ENCODE measurements around the gene USP15. TPM values are rescaled to one million over a fixed set of nuclear protein-coding genes. Genes with fewer than 3 reads are reported as not detected.

The USP15 gene
- total and polyA plus RNA-seq, 2 of the 8 experiments (the other 6 are each of a cell fraction or from before 2014, with no cell fraction given): 12.7 to 38.6 TPM

DNA sequence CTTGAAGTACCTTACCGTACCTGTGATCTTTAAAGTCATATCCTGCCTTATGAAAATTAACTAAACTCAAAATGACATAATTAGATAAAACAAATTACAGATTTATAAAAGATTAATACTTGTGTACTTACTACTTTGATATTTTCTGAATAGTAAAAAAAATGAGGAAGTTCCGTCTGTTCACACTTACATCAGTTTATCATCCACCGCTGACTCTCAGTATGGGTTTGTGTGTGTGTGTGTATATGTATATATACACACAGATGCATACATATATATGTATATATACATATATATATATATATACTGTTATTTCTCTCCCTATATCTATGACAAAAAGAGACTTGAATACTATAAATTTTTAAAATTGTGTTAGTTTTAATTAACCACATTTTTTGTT lies 141.4 kb downstream of the USP15 start:
- H3K23me2 ChIP-seq (ENCODE audit: low read depth, low read length): no peaks in the 10 kb centered on the region
- H3K18ac ChIP-seq (ENCODE audit: extremely low read depth, low read length): no peak overlapping the region
- no peak overlapping the region for H3K27ac ChIP-seq (ENCODE audit: low read depth, low read length)
- H2BK5ac ChIP-seq (ENCODE audit: low read depth, low read length): no peak overlapping the region
- H3K14ac ChIP-seq (ENCODE audit: insufficient read length): no peak overlapping the region
- peaks cover 0 to 3% (median 0%) of the 10 kb centered on the region in 4 experiments; a peak in 1 of 8 replicates for H3K36me3 ChIP-seq (ENCODE audit: control insufficient read depth in 2 of 4, insufficient read depth in 4 of 4, low read length in 3 of 4)
- no peak overlapping the region for H2BK120ac ChIP-seq (replicated peaks; ENCODE audit: low read depth, low read length)
- H3K27me3 ChIP-seq (replicated peaks in 1 of 4; ENCODE audit: control insufficient read depth in 3 of 4, extremely low read depth in 1 of 4, insufficient read depth in 3 of 4, low read length in 3 of 4): no peaks in the 10 kb centered on the region
- ChIA-PET CTCF (ENCODE audit: partially characterized antibody) (no interaction called here), POLR2A (ENCODE audit: partially characterized antibody) (no interaction called here)
- H4K5ac ChIP-seq (ENCODE audit: insufficient read length, low read depth, low read length): no peak overlapping the region
- FAIRE-seq: no peak
- no peak overlapping the region for H3K4ac ChIP-seq (replicated peaks; ENCODE audit: insufficient read length, low read depth, low read length)
- H2BK12ac ChIP-seq (ENCODE audit: low read depth, low read length): no peak overlapping the region
- 98% methylated on average over 3 of the region's 3 CpGs; no CpG with 5 or more reads in 1 of the 2 experiments for WGBS, 2 experiments (ENCODE audit: extremely low coverage in 1 of 2, insufficient coverage in 1 of 2, insufficient read length in 1 of 2, insufficient replicate concordance in 2 of 2, low coverage in 1 of 2, low lambda C conversion rate in 2 of 2, missing lambda C conversion rate in 1 of 2)
- no peak overlapping the region for H3K4me3 ChIP-seq (ENCODE audit: extremely low read depth in 1 of 4, insufficient read depth in 2 of 4, low read depth in 3 of 4, low read length in 4 of 4)
- no peak overlapping the region for H4K8ac ChIP-seq (ENCODE audit: extremely low read depth, insufficient read depth, low read length)
- H3K4me1 ChIP-seq (replicated peaks in 1 of 4; ENCODE audit: control insufficient read depth in 3 of 4, insufficient read depth in 4 of 4, low read length in 3 of 4): no peaks in the 10 kb centered on the region
- DNase-seq (ENCODE audit: low read depth in 1 of 2, low spot score in 2 of 2): no peak
- H4K91ac ChIP-seq (replicated peaks; ENCODE audit: insufficient read length, low read length): no peak overlapping the region
- H4K20me1 ChIP-seq (replicated peaks in 1 of 2; ENCODE audit: control insufficient read depth in 1 of 2, insufficient read depth in 2 of 2, low read length in 2 of 2): no peaks in the 10 kb centered on the region
- H3K4me2 ChIP-seq (ENCODE audit: insufficient read depth in 1 of 2, low read depth in 2 of 2, low read length in 2 of 2): no peak overlapping the region
- no peak overlapping the region for H2AK5ac ChIP-seq (ENCODE audit: low read depth, low read length)
- H3K79me1 ChIP-seq (ENCODE audit: low read depth, low read length): no peaks in the 10 kb centered on the region
- no peak overlapping the region for H3K9ac ChIP-seq (replicated peaks in 1 of 4; ENCODE audit: extremely low read depth in 1 of 4, low read depth in 3 of 4, low read length in 3 of 4)
- H3K9me3 ChIP-seq (ENCODE audit: insufficient read depth in 2 of 2, low read depth in 1 of 2, low read length in 1 of 2): no peaks in the 10 kb centered on the region
- no peak overlapping the region for H2AFZ ChIP-seq (ENCODE audit: low read length)
- no peak overlapping the region for H3K23ac ChIP-seq (ENCODE audit: insufficient read length)
- no peak overlapping the region for H2BK15ac ChIP-seq (ENCODE audit: low read length)
- no peak overlapping the region for H3K56ac ChIP-seq (replicated peaks; ENCODE audit: insufficient read length, low read depth, low read length)
- no peak overlapping the region for H2BK20ac ChIP-seq (ENCODE audit: low read length)
- H3K79me2 ChIP-seq (ENCODE audit: control insufficient read depth in 1 of 2, insufficient read depth in 2 of 2, low read length in 2 of 2): no peaks in the 10 kb centered on the region
- TF ChIP-seq BRCA1 (IDR thresholded peaks at IDR 0.05; ENCODE audit: low read depth, low read length) (no peak), POLR2AphosphoS5 (IDR thresholded peaks at IDR 0.05; ENCODE audit: low read depth, low read length) (no peak), RNF2 (IDR thresholded peaks at IDR 0.05; ENCODE audit: borderline replicate concordance, low read depth, low read length, missing control alignments, poor library complexity, severe bottlenecking) (no peak), TCF12 (IDR thresholded peaks at IDR 0.05; ENCODE audit: low read depth, low read length) (no peak), SRF (IDR thresholded peaks at IDR 0.05; ENCODE audit: low read depth, low read length) (no peak), SIX5 (IDR thresholded peaks at IDR 0.05; ENCODE audit: low read depth, low read length) (no peak), EZH2 (IDR thresholded peaks at IDR 0.05; ENCODE audit: low read depth, low read length, severe bottlenecking) (no peak), CHD2 (IDR thresholded peaks at IDR 0.05; ENCODE audit: low read length) (no peak), SIN3A (conservative IDR thresholded peaks at IDR 0.05 in 1 of 2, IDR thresholded peaks at IDR 0.05 in 1 of 2; ENCODE audit: low read depth in 1 of 2, low read length in 2 of 2) (no peak)
- TF ChIP-seq, protein P1, sequence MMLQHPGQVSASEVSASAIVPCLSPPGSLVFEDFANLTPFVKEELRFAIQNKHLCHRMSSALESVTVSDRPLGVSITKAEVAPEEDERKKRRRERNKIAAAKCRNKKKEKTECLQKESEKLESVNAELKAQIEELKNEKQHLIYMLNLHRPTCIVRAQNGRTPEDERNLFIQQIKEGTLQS (IDR thresholded peaks at IDR 0.05; ENCODE audit: insufficient read depth, low read depth, low read length): no peak
- TF ChIP-seq, protein P2, sequence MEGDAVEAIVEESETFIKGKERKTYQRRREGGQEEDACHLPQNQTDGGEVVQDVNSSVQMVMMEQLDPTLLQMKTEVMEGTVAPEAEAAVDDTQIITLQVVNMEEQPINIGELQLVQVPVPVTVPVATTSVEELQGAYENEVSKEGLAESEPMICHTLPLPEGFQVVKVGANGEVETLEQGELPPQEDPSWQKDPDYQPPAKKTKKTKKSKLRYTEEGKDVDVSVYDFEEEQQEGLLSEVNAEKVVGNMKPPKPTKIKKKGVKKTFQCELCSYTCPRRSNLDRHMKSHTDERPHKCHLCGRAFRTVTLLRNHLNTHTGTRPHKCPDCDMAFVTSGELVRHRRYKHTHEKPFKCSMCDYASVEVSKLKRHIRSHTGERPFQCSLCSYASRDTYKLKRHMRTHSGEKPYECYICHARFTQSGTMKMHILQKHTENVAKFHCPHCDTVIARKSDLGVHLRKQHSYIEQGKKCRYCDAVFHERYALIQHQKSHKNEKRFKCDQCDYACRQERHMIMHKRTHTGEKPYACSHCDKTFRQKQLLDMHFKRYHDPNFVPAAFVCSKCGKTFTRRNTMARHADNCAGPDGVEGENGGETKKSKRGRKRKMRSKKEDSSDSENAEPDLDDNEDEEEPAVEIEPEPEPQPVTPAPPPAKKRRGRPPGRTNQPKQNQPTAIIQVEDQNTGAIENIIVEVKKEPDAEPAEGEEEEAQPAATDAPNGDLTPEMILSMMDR (IDR thresholded peaks at IDR 0.05; ENCODE audit: control extremely low read depth in 1 of 3, insufficient read depth in 1 of 3, low read depth in 1 of 3, low read length in 3 of 3): no peak

Data from H1 (cell line).